HEK293 (cell line): Measurements from ENCODE around the gene ZDHHC14.

Source experiments
- ZBTB8A ChIP-seq: fragments of 450-650 bp; formaldehyde crosslinking; IDR thresholded peaks from 2 replicates; pipeline ENCODE4 v1.5.1; 2016; ENCODE audit warnings: missing biosample characterization, missing genetic modification characterization
- ZNF175 ChIP-seq: fragments of 450-650 bp; formaldehyde crosslinking; IDR thresholded peaks from 2 replicates; pipeline ENCODE4 v1.5.1; 2016; ENCODE audit warnings: missing biosample characterization, missing genetic modification characterization
- ZNF341 ChIP-seq: fragments of 450-650 bp; formaldehyde crosslinking; IDR thresholded peaks from 2 replicates; pipeline ENCODE4; 2016; ENCODE audit warnings: low read depth, missing biosample characterization, missing genetic modification characterization
- ZNF660 ChIP-seq: fragments of 450-650 bp; IDR thresholded peaks from 2 replicates; pipeline ENCODE4 v1.5.1; 2018; ENCODE audit warnings: missing biosample characterization, mild to moderate bottlenecking, missing genetic modification characterization
- ZNF677 ChIP-seq: fragments of 450-650 bp; IDR thresholded peaks from 2 replicates; pipeline ENCODE4 v1.5.0; 2018; ENCODE audit warnings: missing biosample characterization, mild to moderate bottlenecking, missing genetic modification characterization, moderate library complexity
- TF ChIP-seq, protein P1 (sequence below): fragments of 450-650 bp; formaldehyde crosslinking; IDR thresholded peaks from 2 replicates; pipeline ENCODE4 v1.5.1; 2016; ENCODE audit warnings: missing biosample characterization, missing genetic modification characterization
- TF ChIP-seq, protein P2 (sequence below): fragments of 450-650 bp; formaldehyde crosslinking; IDR thresholded peaks from 2 replicates; pipeline ENCODE4 v1.5.1; 2016; ENCODE audit warnings: missing biosample characterization, missing genetic modification characterization, low read depth

DNA sequence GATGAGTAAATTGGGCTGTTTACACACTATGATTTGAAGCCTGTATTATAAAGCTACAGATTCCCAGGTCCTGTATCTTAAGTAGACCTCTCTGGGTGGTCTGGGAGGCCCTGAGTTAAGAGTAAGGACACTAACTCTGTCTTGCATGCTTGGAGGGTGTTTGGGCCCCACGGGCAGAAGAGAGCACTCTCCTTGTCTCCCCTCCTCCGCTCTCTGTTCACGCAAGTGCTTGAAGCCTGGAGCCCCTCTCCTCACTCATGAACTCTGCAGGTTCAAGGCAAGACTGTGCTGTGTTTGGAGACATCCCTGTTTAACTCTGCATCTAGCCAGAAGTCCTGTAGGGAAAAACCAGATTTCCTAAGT is 154.0 kb downstream of the ZDHHC14 start:
- TF ChIP-seq ZNF341 (tag by site-specific recombination) (no peak), ZNF677 (tag by site-specific recombination) (no peak), ZNF660 (tag by site-specific recombination) (no peak), ZNF175 (tag by site-specific recombination) (no peak), ZBTB8A (tag by site-specific recombination) (no peak)
- TF ChIP-seq, protein P1, sequence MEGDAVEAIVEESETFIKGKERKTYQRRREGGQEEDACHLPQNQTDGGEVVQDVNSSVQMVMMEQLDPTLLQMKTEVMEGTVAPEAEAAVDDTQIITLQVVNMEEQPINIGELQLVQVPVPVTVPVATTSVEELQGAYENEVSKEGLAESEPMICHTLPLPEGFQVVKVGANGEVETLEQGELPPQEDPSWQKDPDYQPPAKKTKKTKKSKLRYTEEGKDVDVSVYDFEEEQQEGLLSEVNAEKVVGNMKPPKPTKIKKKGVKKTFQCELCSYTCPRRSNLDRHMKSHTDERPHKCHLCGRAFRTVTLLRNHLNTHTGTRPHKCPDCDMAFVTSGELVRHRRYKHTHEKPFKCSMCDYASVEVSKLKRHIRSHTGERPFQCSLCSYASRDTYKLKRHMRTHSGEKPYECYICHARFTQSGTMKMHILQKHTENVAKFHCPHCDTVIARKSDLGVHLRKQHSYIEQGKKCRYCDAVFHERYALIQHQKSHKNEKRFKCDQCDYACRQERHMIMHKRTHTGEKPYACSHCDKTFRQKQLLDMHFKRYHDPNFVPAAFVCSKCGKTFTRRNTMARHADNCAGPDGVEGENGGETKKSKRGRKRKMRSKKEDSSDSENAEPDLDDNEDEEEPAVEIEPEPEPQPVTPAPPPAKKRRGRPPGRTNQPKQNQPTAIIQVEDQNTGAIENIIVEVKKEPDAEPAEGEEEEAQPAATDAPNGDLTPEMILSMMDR = no peak
- TF ChIP-seq, protein P2, sequence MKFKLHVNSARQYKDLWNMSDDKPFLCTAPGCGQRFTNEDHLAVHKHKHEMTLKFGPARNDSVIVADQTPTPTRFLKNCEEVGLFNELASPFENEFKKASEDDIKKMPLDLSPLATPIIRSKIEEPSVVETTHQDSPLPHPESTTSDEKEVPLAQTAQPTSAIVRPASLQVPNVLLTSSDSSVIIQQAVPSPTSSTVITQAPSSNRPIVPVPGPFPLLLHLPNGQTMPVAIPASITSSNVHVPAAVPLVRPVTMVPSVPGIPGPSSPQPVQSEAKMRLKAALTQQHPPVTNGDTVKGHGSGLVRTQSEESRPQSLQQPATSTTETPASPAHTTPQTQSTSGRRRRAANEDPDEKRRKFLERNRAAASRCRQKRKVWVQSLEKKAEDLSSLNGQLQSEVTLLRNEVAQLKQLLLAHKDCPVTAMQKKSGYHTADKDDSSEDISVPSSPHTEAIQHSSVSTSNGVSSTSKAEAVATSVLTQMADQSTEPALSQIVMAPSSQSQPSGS (tag by site-specific recombination) = no peak
